Activated gamma-delta T cell treated with anti-CD3 and anti-CD28 coated beads, Interleukin-2, amount 50 U/mL, for 16 hours (primary cell): ENCODE results near the gene PAQR4.

Source experiments
- DNase-seq: peaks from one replicate; pipeline ENCODE4 v3.0.0-alpha.2; 2020; ENCODE audit warnings: low read depth

The PAQR4 gene

GRCh38 chr16:2981177-2981898 is 12.2 kb downstream of the PAQR4 start:
- DNase-seq: no peak

DNA sequence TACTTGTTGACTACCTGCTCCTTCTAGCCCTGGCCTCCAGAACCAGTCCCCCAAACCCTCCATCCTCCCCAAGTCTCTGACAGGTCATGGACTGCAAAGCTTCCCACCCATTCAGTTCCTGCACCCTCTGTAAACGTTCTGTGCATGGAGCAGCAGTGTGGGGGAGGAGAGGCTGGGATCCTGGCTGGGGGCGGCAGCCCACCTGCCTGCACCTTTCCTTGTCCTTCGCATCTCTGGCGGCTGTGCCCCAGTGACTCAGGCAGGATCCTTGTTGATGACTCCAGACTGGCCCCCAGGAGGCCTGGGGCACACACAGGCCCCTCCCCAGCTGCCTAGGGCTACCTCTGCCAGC is 12.7 kb downstream of the PAQR4 start:
- DNase-seq: no peak

GRCh38 chr16:2982402-2982801 is 13.3 kb downstream of the PAQR4 start:
- DNase-seq: no peak

DNA sequence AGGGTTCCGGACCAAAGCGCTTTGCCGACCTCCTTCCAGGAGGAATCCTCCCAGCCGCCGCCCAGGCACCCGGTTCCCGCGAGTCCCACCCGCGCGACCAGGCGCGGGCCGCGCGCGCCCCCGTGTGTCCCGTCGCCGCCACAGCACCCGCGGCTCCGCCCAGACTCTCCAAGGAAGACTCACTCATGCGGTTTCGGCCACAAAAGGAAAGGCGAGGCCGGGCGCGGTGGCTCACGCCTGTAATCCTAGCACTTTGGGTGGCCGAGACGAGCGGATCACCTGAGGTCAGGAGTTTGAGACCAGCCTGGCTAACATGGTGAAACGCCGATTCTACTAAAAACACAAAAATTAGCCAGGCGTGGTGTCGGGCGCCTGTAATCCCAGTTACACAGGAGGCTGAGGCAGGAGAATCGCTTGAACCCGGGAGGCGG is 14.6 kb downstream of the PAQR4 start:
- DNase-seq: peak; percentile 45

DNA sequence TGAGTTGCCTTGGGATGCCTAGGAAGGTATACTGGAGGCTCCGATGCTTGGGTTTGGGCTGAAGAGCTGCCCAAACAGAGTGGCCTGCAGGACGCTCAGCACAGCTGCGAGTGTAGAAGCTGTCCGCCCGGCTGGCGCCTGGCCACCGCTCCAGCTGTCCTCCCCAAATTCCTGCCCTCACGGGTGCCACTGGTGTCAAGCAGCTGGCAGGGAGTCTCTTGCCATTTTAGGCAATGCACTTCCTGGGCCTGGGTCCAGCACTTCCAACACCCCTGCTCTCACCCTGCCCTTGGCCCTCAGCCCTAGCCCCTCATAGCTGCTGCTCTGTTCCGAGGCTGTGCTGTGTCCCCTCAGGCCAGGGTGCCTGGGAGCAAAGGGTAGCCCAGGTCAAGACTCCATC is 16.3 kb downstream of the PAQR4 start:
- DNase-seq: no peak

- no peak for DNase-seq
These were observed 16.8 kb downstream of the PAQR4 start for GRCh38 chr16:2985893-2986355.

DNA sequence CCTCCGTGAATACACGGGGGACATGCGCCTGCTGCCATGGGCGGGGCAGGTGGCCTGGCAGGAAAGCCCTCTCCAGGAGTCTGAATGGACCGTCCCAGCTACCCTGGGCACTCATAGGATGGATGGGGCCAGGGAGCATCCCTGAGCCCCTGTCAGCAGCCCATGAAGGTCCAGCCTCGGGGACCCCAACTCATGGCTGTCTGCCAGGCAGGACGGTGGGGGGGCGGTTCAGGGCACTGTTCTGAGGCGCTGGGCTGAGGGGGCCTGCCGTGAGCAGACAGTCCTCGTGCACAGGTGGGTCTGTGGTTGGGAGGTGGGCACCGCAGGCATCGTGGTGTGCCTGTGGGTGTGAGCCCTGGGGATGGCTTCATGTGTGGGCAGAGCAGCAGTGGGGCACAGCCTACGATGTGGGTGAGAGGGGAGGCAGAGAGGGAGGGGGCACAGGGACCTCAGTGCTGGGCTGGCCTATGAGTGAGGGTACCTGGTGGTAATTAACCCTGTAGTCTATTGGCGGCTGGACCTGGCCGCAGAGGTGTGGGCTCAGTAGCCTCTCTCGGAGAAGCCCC is 17.6 kb downstream of the PAQR4 start:
- no peak for DNase-seq

DNA sequence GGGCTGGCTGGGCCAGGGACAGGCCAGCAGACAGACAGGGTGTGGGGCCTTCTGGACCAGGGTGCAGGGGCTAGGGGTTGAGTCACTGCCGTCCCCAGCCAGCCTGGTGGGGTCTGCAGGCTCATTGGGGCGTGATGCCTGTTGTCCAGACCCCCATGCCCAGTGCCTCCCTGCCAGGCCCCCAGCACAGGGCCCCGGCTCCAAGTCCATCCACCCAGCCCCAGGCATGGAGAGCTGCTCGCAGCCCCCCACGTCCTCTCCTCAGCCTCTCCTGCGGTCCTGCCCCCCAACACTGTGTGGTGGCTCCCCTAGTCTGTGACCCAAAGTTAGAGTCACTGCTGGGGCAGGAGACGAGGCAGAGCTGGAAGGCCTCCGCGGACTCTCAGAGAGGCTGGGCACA is 18.1 kb downstream of the PAQR4 start:
- DNase-seq: no peak

GRCh38 chr16:2987833-2988232 is 18.7 kb downstream of the PAQR4 start:
- DNase-seq: no peak

DNA sequence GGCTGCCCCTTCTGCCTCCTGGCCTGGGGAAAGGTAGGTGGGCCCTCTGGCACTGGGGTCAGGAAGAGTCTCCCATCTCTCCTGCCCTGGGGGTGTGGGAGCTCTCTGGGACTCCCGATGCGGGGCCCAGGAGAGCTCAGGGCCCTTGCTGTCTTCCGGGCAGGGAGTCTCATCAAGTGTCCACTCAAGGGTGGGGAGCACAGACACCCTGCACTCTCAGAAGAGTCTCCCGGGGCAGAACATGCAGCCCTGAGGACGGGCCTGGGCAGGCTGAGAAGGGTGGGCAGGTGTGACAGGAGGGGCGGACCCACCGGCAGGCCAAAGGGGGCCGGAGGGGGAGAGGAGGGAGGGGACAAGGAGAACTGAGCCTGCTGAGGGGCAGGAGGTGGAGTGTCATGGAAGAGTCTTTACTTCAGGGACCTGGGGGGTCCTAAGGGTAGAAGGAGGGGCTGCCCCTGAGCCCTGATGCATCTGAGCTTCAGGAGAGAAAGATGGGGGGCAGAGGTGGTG is 19.5 kb downstream of the PAQR4 start:
- no peak for DNase-seq

DNA sequence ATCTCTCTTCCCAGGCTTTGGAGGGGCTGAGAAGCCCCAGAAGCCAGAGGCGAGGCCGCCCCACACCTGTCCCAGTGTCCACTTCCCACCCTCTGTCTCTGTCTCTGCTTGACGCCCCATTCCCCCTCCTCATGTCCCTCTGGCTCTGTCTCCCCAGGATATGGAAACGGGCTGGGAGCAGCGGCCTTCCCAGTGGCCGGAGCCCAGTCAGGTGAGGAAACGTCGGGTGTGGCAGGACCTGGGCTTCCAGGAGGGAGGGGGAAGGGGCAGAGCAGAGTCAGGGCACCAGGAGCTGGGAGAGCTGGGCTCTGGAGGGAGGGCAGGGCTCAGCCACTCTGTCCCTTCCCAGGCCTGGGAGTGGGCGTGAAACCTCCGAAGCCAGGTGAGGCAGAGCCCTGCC is 21.7 kb downstream of the PAQR4 start:
- no peak for DNase-seq

DNA sequence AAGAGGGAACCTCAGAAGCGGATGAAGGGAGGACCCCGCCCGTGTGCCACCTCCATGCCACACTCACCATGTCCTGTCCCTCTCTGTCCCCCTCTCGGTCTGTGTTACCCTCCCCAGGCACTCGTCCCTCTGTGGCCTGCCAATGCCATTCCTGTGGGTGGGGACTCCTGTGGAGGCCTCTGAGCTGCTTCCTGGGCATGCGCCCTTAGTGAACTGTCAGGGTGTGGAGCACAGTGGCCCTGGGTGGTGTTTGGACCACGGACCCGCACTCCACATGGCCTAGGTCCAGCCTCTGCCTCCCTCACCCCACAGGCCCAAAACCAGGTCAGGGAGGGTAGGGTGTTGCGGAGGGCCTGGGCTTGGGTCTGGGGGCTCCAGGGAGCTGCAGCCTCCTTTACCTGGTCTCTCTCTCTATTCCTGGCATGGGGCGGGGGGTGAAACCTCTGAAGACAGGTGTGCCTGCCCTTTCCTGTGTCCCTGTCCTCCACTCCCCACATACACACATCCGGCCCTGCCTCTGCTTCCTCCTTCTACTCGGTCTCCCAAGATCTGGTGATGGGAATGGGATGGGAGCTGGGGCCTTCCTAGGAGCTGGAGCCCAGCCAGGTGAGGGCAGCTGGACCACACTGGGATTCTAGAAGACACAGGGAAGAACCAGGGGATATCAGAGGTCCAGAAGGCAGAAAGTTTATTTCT is 22.6 kb downstream of the PAQR4 start:
- DNase-seq: no peak

DNA sequence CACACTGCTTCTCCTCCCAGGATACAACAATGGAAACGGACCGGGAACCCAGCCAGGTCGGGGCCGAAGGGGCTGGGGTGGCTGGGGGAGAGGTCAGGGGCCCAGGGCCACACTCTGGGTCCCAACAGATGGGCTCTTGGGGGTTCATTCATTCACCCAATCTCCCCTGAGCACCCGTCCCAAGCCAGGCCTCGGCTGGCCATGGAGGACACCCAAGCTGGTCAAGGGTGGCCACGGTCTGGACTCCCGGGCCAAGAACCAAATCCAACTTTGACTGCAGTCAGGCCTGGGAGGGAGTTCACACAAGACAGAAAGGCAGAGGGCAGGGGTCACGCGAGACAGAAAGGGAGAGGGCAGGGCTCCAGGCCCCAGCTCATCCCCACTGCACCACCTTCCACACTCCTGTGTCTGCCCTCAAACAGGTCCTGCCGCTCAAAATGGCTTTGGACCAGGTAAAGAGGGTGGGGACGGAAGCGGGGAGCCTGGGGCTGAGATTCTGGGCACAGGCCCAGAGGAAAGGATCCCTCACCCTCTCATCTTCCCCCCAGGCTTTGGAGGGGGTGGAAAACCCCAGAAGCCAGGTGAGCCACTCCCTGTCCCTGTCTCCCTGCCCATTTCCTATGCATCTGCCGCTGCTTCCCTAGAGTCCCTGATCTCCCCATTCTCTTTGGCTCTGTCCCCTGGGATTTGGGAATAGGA is 23.4 kb downstream of the PAQR4 start:
- DNase-seq: no peak

GRCh38 chr16:2996298-2996697 is 27.1 kb downstream of the PAQR4 start:
- DNase-seq: no peak

- DNase-seq: no peak
These were observed 30.8 kb downstream of the PAQR4 start for GRCh38 chr16:2999929-3000328.

- no peak for DNase-seq
These were observed 31.4 kb downstream of the PAQR4 start for GRCh38 chr16:3000540-3000939.

GRCh38 chr16:3001316-3001715 is 32.2 kb downstream of the PAQR4 start:
- DNase-seq: no peak

DNA sequence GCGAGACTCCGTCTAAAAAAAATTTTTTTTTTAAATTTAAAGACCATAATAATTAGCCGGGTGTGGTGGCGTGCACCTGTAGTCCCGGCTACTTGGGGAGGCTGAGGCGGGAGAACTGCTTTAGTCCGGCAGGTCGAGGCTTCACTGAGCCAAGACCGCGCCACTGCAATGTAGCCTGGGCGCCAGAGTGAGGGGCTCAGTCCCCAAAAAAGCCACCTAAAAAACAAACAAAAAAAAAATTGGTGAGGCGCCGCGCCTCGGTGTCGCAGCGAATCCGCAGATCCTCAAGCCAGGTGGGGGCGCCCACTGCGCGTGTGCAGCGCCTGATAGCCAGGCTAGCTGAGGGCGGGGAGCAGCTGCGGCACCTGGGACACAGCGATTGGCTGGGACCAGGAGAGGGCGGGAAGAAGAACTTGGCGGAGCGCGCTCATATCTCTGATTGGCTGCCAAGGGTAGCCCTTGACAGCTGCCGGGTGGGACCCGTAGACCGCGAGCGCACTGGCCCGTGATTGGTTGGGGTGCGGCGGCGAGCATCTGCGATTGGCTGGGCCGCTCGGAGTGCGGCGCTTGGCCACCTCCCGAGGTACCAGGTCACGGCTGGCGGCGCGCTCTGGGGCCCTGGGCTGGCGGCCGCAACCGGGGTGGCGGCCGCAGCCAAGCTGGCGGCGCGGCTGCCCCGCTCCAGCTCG is 34.6 kb downstream of the PAQR4 start:
- DNase-seq: peak; percentile 93

- no peak for DNase-seq
These were observed 35.2 kb downstream of the PAQR4 start for GRCh38 chr16:3004319-3004718.

DNA sequence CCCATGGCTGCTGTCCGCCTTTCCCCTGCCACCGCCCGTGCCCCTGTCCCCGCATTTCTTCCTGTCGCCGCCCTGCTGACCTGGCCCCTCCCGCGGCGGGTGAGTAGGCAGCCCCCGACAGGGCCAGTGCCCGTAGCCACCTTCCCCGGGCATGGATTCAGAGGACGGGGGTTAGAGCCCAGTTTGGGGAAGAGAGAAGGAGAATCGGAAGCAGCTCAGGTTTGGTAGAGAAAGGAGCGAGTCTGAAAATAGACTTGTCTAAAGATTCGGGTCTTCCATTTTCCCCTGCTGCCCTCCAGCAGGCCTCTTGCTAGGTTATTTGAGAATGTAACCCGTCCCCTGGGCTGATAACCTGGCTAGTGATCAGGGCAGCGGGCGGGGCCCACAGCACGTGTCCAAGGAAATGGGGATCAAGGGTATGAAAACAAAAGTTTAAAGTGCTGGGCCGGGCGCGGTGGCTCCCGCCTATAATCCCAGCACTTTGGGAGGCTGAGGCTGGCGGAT is 35.7 kb downstream of the PAQR4 start:
- no peak for DNase-seq

DNA sequence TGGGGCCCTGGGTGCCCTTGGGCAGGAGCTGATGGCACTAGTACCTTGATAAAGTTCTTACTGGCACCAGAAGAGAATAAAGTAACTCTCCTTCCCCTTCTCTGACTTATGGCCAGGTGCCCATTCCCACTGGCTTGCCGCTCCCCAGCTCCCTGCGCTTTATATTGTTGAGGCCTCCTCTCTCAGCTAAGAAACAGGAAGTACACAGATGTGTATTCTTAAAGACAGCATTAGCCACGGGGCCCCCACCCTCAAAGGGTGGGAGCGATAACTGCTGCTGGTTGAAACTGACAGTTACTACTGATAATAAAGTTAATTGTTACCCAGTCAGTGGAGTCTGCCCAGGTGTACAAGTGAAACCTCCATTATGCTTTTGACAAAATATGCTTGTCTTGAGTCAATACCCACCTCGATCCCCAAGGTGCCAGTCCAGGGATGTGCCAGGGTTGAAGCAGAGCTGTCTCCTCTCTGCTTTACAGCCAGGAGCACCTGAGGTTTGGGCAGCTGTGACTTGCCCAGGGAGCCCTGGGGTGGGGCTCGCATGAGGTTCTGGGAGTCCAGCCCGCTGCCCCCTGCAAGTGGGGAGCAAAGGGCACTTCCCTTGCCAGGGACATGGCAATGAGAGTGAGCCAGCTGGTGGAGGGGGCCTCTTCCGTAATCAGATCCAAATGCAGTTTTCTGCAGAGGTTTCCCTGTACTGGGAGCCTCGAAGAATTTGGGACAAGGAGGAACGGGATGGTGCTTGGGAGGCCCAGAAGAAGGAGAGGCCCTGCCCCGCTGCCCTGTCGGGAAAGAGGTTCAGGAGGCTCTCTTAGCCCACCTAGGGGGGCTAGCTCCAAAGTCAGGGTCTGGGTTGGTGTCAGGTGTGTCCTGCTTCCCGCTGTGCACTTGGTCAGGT is 38.2 kb downstream of the PAQR4 start:
- no peak for DNase-seq
